Caco-2 (cell line): ENCODE results near the gene SERTAD2. TPM values are rescaled to one million over a fixed set of nuclear protein-coding genes. Genes with fewer than 3 reads are reported as not detected.

ENCODE experiments used
- BruUV-seq: library from RNA; stranded (reverse); fragments of 400-500 nt; replicated peaks from 2 replicates; lab custom pipeline; 2021; lab: Mats Ljungman, UMichigan
- CTCF ChIA-PET: fragments of 300-600 bp; sonication (Branson Sonifier 250); formaldehyde crosslinking; loops from one replicate; lab custom pipeline; 2022; ENCODE audit warnings: antibody characterized with exemption; lab: Charles Lee
- POLR2A ChIA-PET: fragments of 300-600 bp; sonication (Branson Sonifier 250); formaldehyde crosslinking; loops from one replicate; lab custom pipeline; 2022; ENCODE audit warnings: antibody characterized with exemption; lab: Charles Lee
- DNase-seq, 2 experiments: peaks; one replicate each; pipeline versions ENCODE4 v3.0.0 to v3.0.0-alpha.2; 2020 to 2022
- H3K27me3 ChIP-seq: replicated peaks from 2 replicates; pipeline ENCODE4 v1.6.0; 2011; ENCODE audit warnings: low read length; ENCODE audit not compliant: control insufficient read depth, insufficient read depth
- H3K36me3 ChIP-seq: 2 replicates; pipeline ENCODE4 v1.5.1; 2011; ENCODE audit warnings: low read length; ENCODE audit not compliant: control insufficient read depth, insufficient read depth
- H3K4me1 ChIP-seq: fragments of 250-450 bp; sonication (Bioruptor Pico); 2 replicates; pipeline ENCODE4 v1.5.1; 2020; ENCODE audit warnings: mild to moderate bottlenecking
- H3K4me3 ChIP-seq: 2 replicates; pipeline ENCODE4 v1.5.1; 2011; ENCODE audit warnings: low read depth, mild to moderate bottlenecking, control low read depth, low read length
- H3K9me3 ChIP-seq: fragments of 250-450 bp; sonication (Bioruptor Pico); 2 replicates; pipeline ENCODE4 v1.5.1; 2020; ENCODE audit warnings: mild to moderate bottlenecking, moderate library complexity
- H3K27ac Mint-ChIP-seq: one replicate; pipeline ENCODE4 v1.8.0; 2022; ENCODE audit warnings: mixed read lengths; ENCODE audit not compliant: unreplicated experiment
- H3K27me3 Mint-ChIP-seq: one replicate; pipeline ENCODE4 v1.8.0; 2022; ENCODE audit warnings: mixed read lengths; ENCODE audit not compliant: insufficient read depth, unreplicated experiment
- H3K36me3 Mint-ChIP-seq: one replicate; pipeline ENCODE4 v1.8.0; 2022; ENCODE audit warnings: mild to moderate bottlenecking, mixed read lengths; ENCODE audit not compliant: insufficient read depth, unreplicated experiment
- H3K4me1 Mint-ChIP-seq: one replicate; pipeline ENCODE4 v1.8.0; 2022; ENCODE audit warnings: low read depth, mixed read lengths; ENCODE audit not compliant: unreplicated experiment
- H3K4me3 Mint-ChIP-seq: one replicate; pipeline ENCODE4 v1.8.0; 2022; ENCODE audit warnings: mild to moderate bottlenecking, moderate library complexity, mixed read lengths; ENCODE audit not compliant: unreplicated experiment
- H3K9me3 Mint-ChIP-seq: one replicate; pipeline ENCODE4 v1.8.0; 2022; ENCODE audit warnings: mixed read lengths; ENCODE audit not compliant: unreplicated experiment
- intact Hi-C: fragments of 100-400 bp; cut with micrococcal nuclease; formaldehyde crosslinking; loops from one replicate; pipeline ENCODE4 v1.10.0; 2022; ENCODE audit not compliant: unreplicated experiment
- total RNA-seq: library from RNA; stranded (reverse); gene quantifications from 2 replicates; pipeline ENCODE4 v1.2.3, GENCODE V29; 2022
- TF ChIP-seq, protein P1 (sequence below), 2 experiments: fragments of 200-600 bp in 1 of 2; IDR thresholded peaks; 1 replicate in 1 of 2; 2 replicates in 1 of 2; pipeline versions ENCODE4 v1.5.1 to v1.8.0; 2011 to 2022; ENCODE audit warnings: antibody characterized with exemption in 1 of 2, control low read depth in 1 of 2, inconsistent platforms in 1 of 2, low read depth in 1 of 2, low read length in 1 of 2, mild to moderate bottlenecking in 1 of 2, moderate library complexity in 1 of 2; ENCODE audit not compliant: insufficient read depth in 1 of 2, severe bottlenecking in 1 of 2, unreplicated experiment in 1 of 2

SERTAD2 gene
- total RNA-seq, 1 experiment from 2014 or later: 25.8 TPM

DNA sequence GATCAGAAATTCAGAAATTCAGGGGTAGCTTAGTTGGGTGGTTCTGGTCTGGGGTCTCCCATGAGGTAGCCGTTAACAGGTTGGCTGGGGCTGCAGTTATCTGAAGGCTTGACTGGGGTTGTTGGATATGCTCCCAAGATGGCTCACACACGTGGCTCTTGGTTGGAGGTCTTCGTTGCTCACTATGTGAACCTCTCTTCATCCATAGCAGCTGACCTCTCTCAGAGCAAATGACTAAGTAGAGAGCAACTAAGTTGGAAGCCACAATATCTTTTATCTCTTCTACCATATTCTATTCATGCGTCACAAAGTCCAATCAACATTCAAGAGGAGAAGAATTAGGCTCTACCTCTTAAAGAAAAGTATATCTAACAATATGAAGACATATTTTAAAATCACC, 38.7 kb upstream of the SERTAD2 start:
- POLR2A ChIA-PET: no interaction called here
- H3K36me3 ChIP-seq: no peaks in the 10 kb centered on the region
- no peak overlapping the region for H3K4me3 Mint-ChIP-seq
- peaks cover 3% of the 10 kb centered on the region; the same call in 1 of the 2 replicates for H3K4me1 ChIP-seq
- H3K27ac Mint-ChIP-seq: no peak overlapping the region
- H3K4me3 ChIP-seq: no peak overlapping the region
- H3K27me3 Mint-ChIP-seq: no peaks in the 10 kb centered on the region
- no peaks in the 10 kb centered on the region; the same call in 1 of the 2 replicates for H3K9me3 ChIP-seq
- BruUV-seq: no TSS peak
- no peaks in the 10 kb centered on the region for H3K9me3 Mint-ChIP-seq
- no peaks in the 10 kb centered on the region for H3K36me3 Mint-ChIP-seq
- intact Hi-C loops: no loop called here
- CTCF ChIA-PET: interaction anchor here (0.6 kb wide), 1 partner anchor 76 kb away, joined by 5 read pairs; no protein-coding TSS in a partner anchor
- H3K27me3 ChIP-seq: no peaks in the 10 kb centered on the region
- H3K4me1 Mint-ChIP-seq: peaks cover 21% of the 10 kb centered on the region
- no peak for DNase-seq
- TF ChIP-seq, protein P1, sequence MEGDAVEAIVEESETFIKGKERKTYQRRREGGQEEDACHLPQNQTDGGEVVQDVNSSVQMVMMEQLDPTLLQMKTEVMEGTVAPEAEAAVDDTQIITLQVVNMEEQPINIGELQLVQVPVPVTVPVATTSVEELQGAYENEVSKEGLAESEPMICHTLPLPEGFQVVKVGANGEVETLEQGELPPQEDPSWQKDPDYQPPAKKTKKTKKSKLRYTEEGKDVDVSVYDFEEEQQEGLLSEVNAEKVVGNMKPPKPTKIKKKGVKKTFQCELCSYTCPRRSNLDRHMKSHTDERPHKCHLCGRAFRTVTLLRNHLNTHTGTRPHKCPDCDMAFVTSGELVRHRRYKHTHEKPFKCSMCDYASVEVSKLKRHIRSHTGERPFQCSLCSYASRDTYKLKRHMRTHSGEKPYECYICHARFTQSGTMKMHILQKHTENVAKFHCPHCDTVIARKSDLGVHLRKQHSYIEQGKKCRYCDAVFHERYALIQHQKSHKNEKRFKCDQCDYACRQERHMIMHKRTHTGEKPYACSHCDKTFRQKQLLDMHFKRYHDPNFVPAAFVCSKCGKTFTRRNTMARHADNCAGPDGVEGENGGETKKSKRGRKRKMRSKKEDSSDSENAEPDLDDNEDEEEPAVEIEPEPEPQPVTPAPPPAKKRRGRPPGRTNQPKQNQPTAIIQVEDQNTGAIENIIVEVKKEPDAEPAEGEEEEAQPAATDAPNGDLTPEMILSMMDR (IDR thresholded peaks at IDR 0.05; ENCODE audit: insufficient read depth in 1 of 2, low read depth in 1 of 2, low read length in 1 of 2, severe bottlenecking in 1 of 2, unreplicated experiment in 1 of 2): no peak

DNA sequence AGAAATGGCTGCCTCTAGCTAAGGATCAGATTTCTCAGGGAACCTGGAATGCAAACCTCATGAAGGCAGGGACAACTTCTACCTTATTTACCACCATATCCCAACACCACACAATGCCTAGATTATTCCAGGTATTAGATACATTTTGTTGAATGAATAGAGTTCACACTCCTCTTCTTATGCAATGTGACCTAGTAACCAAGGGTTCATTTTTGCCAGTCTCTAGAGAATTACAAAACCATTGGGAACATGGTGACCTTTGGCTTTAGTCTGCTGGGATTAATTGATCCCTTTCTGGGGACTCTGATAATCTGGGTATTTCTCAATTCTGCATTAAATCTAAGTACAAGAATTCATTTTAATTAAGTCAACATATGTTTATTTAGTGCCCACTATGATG, 35.2 kb upstream of the SERTAD2 start:
- POLR2A ChIA-PET: no interaction called here
- CTCF ChIA-PET: no interaction called here
- TF ChIP-seq, protein P1 (IDR thresholded peaks at IDR 0.05; ENCODE audit: insufficient read depth in 1 of 2, low read depth in 1 of 2, low read length in 1 of 2, severe bottlenecking in 1 of 2, unreplicated experiment in 1 of 2): no peak
- intact Hi-C loops: no loop called here
- Histone ChIP-seq H3K36me3 (no peaks in the 10 kb centered on the region), H3K9me3 (no peaks in the 10 kb centered on the region; the same call in none of the 2 replicates), H3K4me1 (peaks cover 17% of the 10 kb centered on the region), H3K27me3 (no peaks in the 10 kb centered on the region), H3K4me3 (no peak overlapping the region)
- Mint-ChIP-seq H3K36me3 (no peaks in the 10 kb centered on the region), H3K27me3 (no peaks in the 10 kb centered on the region), H3K9me3 (no peaks in the 10 kb centered on the region), H3K4me1 (peaks cover 12% of the 10 kb centered on the region), H3K27ac (no peak overlapping the region), H3K4me3 (no peak overlapping the region)
- no TSS peak for BruUV-seq
- no peak for DNase-seq

DNA sequence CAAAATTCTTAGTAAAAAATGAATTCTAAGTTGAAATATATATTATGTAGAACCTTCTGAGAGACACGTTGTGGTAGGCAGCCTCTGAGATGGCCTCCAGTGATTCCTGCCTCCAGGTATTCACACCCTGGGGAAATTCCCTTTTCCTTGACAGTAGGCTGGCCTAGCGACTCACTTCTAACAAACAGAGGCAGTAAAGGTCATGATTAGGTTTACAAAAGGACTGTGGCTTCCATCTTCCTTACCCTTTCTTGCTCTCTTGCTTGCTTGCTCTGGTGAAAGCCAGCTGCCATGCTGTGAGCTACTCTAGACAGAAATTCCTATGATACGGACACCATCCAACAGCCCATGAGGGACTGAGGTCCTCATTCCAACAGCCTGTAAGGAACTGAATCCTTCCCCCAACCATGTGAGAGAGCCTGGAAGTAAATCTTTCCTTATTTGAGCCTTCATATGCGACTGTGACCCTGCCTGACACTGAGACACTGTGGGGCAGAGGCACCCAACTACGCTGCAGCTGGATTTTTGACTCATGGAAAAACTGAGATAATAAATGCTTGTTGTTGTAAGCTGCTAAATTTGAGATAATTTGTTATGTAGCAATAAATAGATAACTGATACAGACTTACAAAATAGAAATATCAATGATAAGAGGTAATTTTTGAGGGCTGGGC, 32.7 kb upstream of the SERTAD2 start:
- Histone ChIP-seq H3K27me3 (no peaks in the 10 kb centered on the region), H3K4me3 (no peak overlapping the region), H3K4me1 (peaks cover 21% of the 10 kb centered on the region), H3K9me3 (no peaks in the 10 kb centered on the region; the same call in 1 of the 2 replicates), H3K36me3 (no peaks in the 10 kb centered on the region)
- no peak overlapping the region for H3K27ac Mint-ChIP-seq
- H3K36me3 Mint-ChIP-seq: no peaks in the 10 kb centered on the region
- DNase-seq: no peak
- CTCF ChIA-PET: no interaction called here
- peaks cover 17% of the 10 kb centered on the region for H3K4me1 Mint-ChIP-seq
- TF ChIP-seq, protein P1 (IDR thresholded peaks at IDR 0.05; ENCODE audit: insufficient read depth in 1 of 2, low read depth in 1 of 2, low read length in 1 of 2, severe bottlenecking in 1 of 2, unreplicated experiment in 1 of 2): no peak
- intact Hi-C loops: no loop called here
- BruUV-seq: no TSS peak
- H3K9me3 Mint-ChIP-seq: no peaks in the 10 kb centered on the region
- POLR2A ChIA-PET: interaction anchor here (1.7 kb wide), 1 partner anchor 32 kb away, joined by 7 read pairs; the partner anchor contains the start of gene SERTAD2
- no peaks in the 10 kb centered on the region for H3K27me3 Mint-ChIP-seq
- H3K4me3 Mint-ChIP-seq: no peak overlapping the region
